GM19397 (cell line): ENCODE data around the gene GNS.
"Not testable (repeated sequence)": the region's sequence is repeated elsewhere in the genome, so short reads cannot be mapped to it uniquely, and the experiment has no call there.

Source experiments
- ATAC-seq: cut with Tn5 transposase; IDR thresholded peaks from one replicate; pipeline ENCODE4 v1.9.1; 2021; ENCODE audit warnings: mild to moderate bottlenecking, moderate library complexity; ENCODE audit not compliant: unreplicated experiment

Gene GNS

GRCh38 chr12:64759035-64759894, at the start of gene GNS:
Gene GNS, minus strand, starts transcription at chr12:64759406. Its CDS starts 130 bp downstream, at chr12:64759276.
- ATAC-seq, result peak; percentile 95

- ATAC-seq, result no peak
These were observed 48.9 kb upstream of the GNS start for GRCh38 chr12:64808110-64808509.

GRCh38 chr12:64806593-64807460, 47.6 kb upstream of the GNS start:
- no peak for ATAC-seq

GRCh38 chr12:64806173-64806572, 47.0 kb upstream of the GNS start:
- ATAC-seq, result no peak

GRCh38 chr12:64802180-64802775, 43.1 kb upstream of the GNS start:
- not testable (repeated sequence) for ATAC-seq

- ATAC-seq, result no peak
These were observed 42.2 kb upstream of the GNS start for GRCh38 chr12:64801381-64801780.

- ATAC-seq, result no peak
These were observed 41.4 kb upstream of the GNS start for GRCh38 chr12:64800640-64801039.

- no peak for ATAC-seq
These were observed 39.0 kb upstream of the GNS start for GRCh38 chr12:64798165-64798564.

GRCh38 chr12:64797156-64797555, 38.0 kb upstream of the GNS start:
- no peak for ATAC-seq

- peak; percentile 71 for ATAC-seq
These were observed 37.1 kb upstream of the GNS start for GRCh38 chr12:64796205-64796845.

- ATAC-seq, result no peak
These were observed 35.1 kb upstream of the GNS start for GRCh38 chr12:64794305-64794704.

GRCh38 chr12:64793610-64794009, 34.4 kb upstream of the GNS start:
- ATAC-seq, result no peak

GRCh38 chr12:64792128-64792527, 32.9 kb upstream of the GNS start:
- ATAC-seq, result no peak

- no peak for ATAC-seq
These were observed 31.8 kb upstream of the GNS start for GRCh38 chr12:64791036-64791435.

GRCh38 chr12:64790166-64790565, 31.0 kb upstream of the GNS start:
- no peak for ATAC-seq

- ATAC-seq, result no peak
These were observed 26.6 kb upstream of the GNS start for GRCh38 chr12:64785838-64786237.

- ATAC-seq, result no peak
These were observed 23.1 kb upstream of the GNS start for GRCh38 chr12:64782191-64782876.

- peak; percentile 24 for ATAC-seq
These were observed 22.3 kb upstream of the GNS start for GRCh38 chr12:64781280-64782190.

- ATAC-seq, result peak; percentile 48
These were observed 21.5 kb upstream of the GNS start for GRCh38 chr12:64780531-64781279.
